Thymus (tissue), 11 donors: ENCODE measurements around the gene ACSM2B. TPM values are rescaled to one million over a fixed set of nuclear protein-coding genes. Genes with fewer than 3 reads are reported as not detected.
"Not testable (repeated sequence)": the region's sequence is repeated elsewhere in the genome, so short reads cannot be mapped to it uniquely, and the experiment has no call there.

Source experiments
- DNase-seq, 9 donors: peaks; one replicate each; pipeline ENCODE4 v3.0.0-alpha.2; 2013; ENCODE audit warnings: low spot score in 9 of 9, low read depth in 6 of 9, missing footprints in 1 of 9
- H3K27ac ChIP-seq, 2 donors: one replicate each; pipeline ENCODE4 v1.5.1; 2013; ENCODE audit warnings: control low read depth in 1 of 2, low read depth in 1 of 2, low read length in 1 of 2, mild to moderate bottlenecking in 1 of 2, moderate library complexity in 1 of 2
- H3K27me3 ChIP-seq, 2 donors: one replicate each; pipeline ENCODE4 v1.5.1; 2013; ENCODE audit warnings: low read length in 1 of 2; ENCODE audit not compliant: control insufficient read depth in 2 of 2, insufficient read depth in 1 of 2
- H3K36me3 ChIP-seq, 2 donors: one replicate each; pipeline ENCODE4 v1.5.1; 2013; ENCODE audit warnings: low read length in 1 of 2, mild to moderate bottlenecking in 1 of 2, moderate library complexity in 1 of 2; ENCODE audit not compliant: control insufficient read depth in 2 of 2, insufficient read depth in 2 of 2
- H3K4me1 ChIP-seq, 2 donors: one replicate each; pipeline ENCODE4 v1.5.1; 2013; ENCODE audit warnings: low read length in 2 of 2; ENCODE audit not compliant: control insufficient read depth in 2 of 2, insufficient read depth in 2 of 2
- H3K4me3 ChIP-seq, 2 donors: one replicate each; pipeline ENCODE4 v1.5.1; 2013; ENCODE audit warnings: low read length in 2 of 2, control low read depth in 1 of 2, mild to moderate bottlenecking in 1 of 2
- H3K9me3 ChIP-seq, 2 donors: one replicate each; pipeline ENCODE4 v1.5.1; 2013; ENCODE audit warnings: low read length in 1 of 2, mild to moderate bottlenecking in 1 of 2; ENCODE audit not compliant: control insufficient read depth in 2 of 2, insufficient read depth in 1 of 2
- WGBS: extraction: QIAGEN DNeasy Blood & Tissue Kit; methylation state at CpG from one replicate; pipeline ENCODE4 v1.1.7; 2013; 5-methylcytosine and 5-hydroxymethylcytosine counted together
- polyA plus RNA-seq: library from polyadenylated mRNA; stranded (reverse); fragments of 200-250 nt; gene quantifications from one replicate; pipeline ENCODE4 v1.2.3, GENCODE V29; 2013
- total RNA-seq: library from RNA; stranded (reverse); fragments of 120-200 nt; gene quantifications from one replicate; pipeline ENCODE4 v1.2.4, GENCODE V29; 2013
- donor health status: healthy.

ACSM2B gene
- total and polyA plus RNA-seq, 2 donors, result 0.23 TPM; not detected in 1

DNA sequence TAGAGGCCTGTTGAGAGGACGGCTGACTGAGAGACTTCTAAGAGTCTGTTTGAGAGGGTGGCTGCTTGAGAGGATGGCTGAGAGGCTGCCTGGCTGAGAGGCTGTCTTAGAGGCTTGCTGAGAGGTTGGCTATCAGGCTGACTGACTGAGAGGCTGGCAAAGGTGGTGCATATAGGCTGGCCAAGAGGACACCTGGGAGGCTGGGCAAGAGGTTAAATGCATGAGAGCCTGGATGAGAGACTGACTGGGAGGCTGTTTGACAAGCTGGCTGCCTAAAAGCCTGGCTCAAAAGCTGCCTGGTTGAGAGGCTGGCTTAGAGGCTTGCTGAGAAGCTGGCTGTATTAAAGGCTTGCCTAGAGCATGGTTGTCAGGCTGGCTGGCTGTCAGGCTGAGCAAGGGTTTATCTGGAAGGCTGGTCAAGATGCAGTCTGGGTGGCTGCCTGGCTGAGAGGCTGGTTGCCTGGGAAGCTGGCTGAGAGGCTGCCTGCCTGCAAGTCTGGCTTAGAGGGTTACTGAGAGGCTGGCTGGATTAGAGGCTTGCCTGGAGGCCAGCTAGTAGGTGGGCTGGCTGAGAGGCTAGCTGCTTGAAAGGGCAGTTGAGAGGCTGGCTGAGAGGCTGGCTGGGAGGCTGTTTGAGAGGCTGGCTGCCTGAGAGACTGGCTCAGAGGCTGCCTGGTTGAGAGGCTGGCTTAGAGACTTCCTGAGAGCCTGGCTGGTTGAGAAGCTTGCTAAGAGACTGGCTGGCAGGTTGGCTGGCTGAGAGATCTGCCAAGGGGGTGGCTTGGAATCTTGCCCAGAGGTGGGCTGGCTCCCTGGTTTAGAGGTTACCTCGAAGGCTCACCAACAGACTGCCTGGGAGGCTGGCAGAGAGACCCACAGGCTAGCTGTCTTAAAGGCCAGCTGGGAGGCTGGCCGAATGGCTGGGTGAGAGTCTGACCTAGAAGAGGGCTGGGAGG, 38.3 kb upstream of the ACSM2B start:
- no peak overlapping the region for H3K27ac ChIP-seq
- H3K4me1 ChIP-seq, result no peaks in the 10 kb centered on the region
- no peaks in the 10 kb centered on the region for H3K36me3 ChIP-seq
- no peak for DNase-seq
- no peaks in the 10 kb centered on the region for H3K27me3 ChIP-seq
- WGBS, result 61% methylated on average over 3 of the region's 3 CpGs
- H3K4me3 ChIP-seq, result no peak overlapping the region
- no peaks in the 10 kb centered on the region for H3K9me3 ChIP-seq

DNA sequence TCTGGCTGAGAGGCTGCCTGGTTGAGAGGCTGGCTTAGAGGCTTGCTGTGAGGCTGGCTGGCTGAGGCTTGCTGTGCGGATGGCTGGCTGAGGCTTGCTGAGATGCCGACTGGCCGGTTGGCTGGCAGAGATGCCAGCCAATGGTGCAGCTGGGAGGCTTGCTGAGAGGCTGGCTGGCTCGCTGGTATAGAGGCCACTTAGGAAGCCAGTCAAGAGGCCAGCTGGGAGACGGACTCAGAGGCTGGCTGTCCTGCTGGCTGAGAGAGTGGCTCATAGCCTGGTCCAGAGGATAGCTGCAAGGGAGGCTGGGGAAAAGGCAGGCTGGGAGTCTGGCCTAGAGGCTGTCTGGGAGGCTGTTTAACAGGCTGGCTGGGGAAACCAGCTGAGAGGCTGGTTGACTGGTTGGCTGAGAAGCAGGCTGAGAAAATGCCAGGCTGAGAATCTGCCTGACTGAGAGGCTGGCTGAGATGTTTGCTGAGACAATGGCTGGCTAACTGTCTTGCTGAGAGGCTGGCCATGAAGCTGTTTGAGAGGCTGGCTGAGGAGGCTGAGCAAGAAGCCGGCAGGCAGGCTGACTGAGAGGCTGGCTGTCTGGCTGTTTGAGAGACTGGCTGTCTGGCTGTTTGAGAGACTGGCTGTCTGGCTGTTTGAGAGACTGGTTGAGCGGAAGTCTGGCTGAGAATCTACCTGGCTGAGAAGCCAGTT, 37.5 kb upstream of the ACSM2B start:
- 95% methylated on average over 7 of the region's 7 CpGs for WGBS
- Histone ChIP-seq H3K36me3 (no peaks in the 10 kb centered on the region), H3K27me3 (no peaks in the 10 kb centered on the region), H3K4me1 (no peaks in the 10 kb centered on the region), H3K9me3 (no peaks in the 10 kb centered on the region), H3K27ac (no peak overlapping the region), H3K4me3 (no peak overlapping the region)
- DNase-seq, result no peak

DNA sequence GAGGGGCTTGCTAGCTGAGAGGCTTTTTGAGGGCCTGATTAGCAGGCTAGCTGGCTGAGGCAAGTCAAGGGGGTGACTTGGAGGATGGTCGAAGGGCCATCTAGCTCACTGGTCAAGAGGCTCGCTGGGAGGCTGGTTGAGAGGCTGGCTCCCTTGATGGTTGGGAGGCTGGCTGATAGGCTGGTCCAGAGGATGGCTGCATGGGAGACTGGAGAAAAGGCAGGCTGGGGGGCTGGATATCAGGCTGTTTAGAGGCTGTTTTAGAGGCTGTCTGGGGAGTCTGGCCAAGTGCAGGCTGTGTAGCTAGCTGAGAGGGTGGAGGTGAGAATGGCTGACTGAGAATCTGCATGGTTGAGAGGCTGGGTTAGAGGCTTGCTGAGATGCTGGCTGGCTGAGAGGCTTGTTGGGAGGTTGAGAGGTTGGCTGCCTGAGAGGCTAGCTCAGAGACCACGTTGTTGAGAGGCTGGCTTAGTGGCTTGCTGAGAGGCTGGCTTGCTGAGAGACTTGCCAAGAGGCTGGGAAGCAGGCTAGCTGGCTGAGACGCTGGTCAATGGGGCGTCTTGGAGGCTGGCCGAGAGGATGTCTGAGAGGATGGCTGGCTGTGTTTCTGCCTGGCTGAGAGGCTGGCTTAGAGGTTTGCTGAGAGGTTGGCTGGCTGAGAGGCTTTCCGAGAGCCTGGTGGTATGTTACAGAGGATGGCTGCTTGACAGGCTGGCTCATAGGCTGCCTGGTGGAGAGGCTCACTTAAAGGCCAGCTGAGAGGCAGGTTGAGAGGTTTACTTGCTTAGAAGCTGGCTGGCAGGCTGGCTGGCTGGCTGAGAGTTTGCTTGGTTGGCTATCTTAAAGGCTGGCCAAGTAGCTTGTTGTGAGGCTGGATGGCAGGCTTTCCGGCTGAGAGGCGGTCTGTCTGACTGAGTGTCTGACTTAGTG, 36.6 kb upstream of the ACSM2B start:
- no peak for DNase-seq
- Histone ChIP-seq H3K4me1 (no peaks in the 10 kb centered on the region), H3K27ac (no peak overlapping the region), H3K36me3 (no peaks in the 10 kb centered on the region), H3K27me3 (no peaks in the 10 kb centered on the region), H3K4me3 (no peak overlapping the region), H3K9me3 (no peaks in the 10 kb centered on the region)
- 88% methylated on average over 9 of the region's 9 CpGs for WGBS

DNA sequence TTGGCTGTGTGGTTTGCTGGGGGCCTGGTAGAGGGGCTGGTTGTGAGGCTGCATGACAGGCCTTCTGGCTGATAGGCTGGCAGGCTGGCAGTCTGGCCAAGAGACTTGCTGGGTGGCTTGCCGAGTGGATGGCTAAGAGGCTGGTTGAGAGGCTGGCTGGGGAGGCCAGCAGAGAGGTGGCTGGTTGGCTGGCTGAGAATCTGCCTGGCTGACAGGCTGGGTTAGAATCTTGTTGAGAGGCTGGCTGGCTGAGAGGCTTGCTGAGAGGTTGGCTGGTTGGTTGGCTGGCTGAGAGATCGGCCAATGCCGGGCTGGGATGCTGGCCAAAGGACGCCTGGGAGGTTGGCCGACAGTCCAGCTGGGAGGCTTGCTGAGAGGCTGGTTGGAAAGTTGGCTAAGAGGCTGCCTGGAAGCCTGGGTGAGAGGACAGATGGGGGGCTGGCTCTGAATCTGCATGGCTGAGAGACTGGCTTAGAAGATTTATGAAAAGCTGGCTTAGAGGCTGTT, 35.9 kb upstream of the ACSM2B start:
- no peak overlapping the region for H3K27ac ChIP-seq
- no peak for DNase-seq
- no peak overlapping the region for H3K4me3 ChIP-seq
- no peaks in the 10 kb centered on the region for H3K4me1 ChIP-seq
- 91% methylated on average over 5 of the region's 5 CpGs for WGBS
- H3K36me3 ChIP-seq, result no peaks in the 10 kb centered on the region
- no peaks in the 10 kb centered on the region for H3K9me3 ChIP-seq
- H3K27me3 ChIP-seq, result no peaks in the 10 kb centered on the region

DNA sequence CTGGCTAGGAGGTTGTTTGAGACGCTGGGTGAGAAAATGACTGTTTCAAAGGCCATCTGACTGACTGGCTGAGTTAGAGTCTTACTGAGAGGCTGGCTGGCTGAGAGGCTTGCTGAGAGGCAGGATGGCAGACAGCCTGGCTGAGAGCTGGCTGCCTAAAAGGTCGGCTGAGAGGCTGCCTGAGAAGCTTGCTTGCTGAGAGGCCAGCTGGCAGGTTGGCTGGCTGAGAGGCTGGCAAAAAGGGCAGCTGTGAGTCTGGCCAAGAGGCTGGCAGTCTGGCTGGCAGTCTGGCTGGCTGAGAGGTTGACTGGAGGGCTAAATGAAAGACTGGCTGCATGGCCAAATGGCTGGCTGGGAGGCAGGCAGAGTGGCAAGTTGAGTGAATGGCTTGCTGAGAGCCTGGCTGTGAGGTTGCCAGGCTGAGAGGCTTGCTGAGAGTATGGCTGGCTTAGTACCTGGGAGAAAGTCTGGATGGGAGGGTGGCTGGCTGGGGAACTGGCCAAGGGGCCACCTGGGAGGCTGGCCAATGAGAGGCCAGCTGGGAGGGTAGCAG, 35.3 kb upstream of the ACSM2B start:
- no peak for DNase-seq
- H3K9me3 ChIP-seq, result no peaks in the 10 kb centered on the region
- no peak overlapping the region for H3K4me3 ChIP-seq
- no peaks in the 10 kb centered on the region for H3K27me3 ChIP-seq
- no peak overlapping the region for H3K27ac ChIP-seq
- H3K36me3 ChIP-seq, result no peaks in the 10 kb centered on the region
- 68% methylated on average over 2 of the region's 2 CpGs for WGBS
- no peaks in the 10 kb centered on the region for H3K4me1 ChIP-seq

DNA sequence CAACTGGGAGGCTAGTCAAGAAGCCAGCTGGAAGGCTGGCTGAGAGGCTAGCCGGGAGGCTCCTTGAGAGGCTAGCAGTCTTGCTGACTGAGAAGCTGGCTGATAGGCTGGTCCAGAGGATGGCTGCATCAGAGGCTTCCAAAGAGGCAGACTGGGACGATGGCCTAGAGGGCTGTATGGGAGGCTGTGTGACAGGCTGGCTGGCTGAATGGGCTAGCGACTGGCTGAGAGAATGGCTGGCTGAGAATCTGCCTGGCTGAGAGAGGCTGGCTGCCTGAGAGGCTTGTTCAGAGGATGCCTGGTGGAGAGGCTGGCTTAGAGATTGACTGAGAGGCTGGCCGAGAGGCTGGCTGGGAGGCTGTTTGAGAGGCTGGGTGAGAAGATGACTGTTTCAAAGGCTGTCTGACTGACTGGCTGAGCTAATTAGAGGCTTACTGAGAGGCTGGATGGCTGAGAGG, 34.8 kb upstream of the ACSM2B start:
- no peaks in the 10 kb centered on the region for H3K36me3 ChIP-seq
- WGBS, result 87% methylated on average over 4 of the region's 4 CpGs
- H3K27ac ChIP-seq, result no peak overlapping the region
- no peak overlapping the region for H3K4me3 ChIP-seq
- no peaks in the 10 kb centered on the region for H3K4me1 ChIP-seq
- no peak for DNase-seq
- no peaks in the 10 kb centered on the region for H3K27me3 ChIP-seq
- no peaks in the 10 kb centered on the region for H3K9me3 ChIP-seq

DNA sequence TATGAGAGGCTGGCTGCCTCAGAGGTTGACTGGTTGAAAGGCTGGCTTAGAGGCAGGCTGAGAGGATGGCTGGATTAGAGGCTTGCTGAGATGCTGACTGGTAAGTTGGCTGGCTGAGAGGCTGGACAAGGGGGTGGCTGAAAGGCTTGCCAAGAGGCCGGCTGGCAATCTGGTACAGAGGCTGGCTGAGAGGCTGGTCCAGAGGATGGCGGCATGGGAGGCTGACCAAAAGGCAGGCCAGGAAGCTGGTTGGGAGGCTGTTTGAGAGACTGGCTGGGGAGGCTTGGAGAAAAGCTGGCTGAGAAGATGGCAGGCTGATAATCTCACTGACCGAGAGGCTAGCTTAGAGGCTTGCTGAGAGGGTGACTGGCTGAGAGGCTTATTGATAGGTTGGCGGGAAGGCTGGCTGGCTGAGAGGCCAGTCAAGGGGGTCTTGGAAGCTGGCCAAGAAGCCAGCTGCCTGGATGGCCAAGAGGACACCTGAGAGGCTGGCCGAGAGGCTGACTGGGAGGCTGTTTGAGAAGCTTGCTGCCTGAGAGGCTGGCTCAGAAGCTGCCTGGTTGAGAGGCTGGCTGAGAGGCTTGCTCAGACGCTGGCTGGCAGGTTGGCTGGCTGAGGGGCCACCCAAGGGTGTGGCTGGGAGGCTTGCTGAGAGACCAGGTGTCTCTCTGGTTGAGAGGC, 34.2 kb upstream of the ACSM2B start:
- H3K27ac ChIP-seq, result no peak overlapping the region
- no peaks in the 10 kb centered on the region for H3K27me3 ChIP-seq
- no peak for DNase-seq
- no peaks in the 10 kb centered on the region for H3K4me1 ChIP-seq
- 87% methylated on average over 6 of the region's 6 CpGs for WGBS
- H3K9me3 ChIP-seq, result no peaks in the 10 kb centered on the region
- no peak overlapping the region for H3K4me3 ChIP-seq
- no peaks in the 10 kb centered on the region for H3K36me3 ChIP-seq

DNA sequence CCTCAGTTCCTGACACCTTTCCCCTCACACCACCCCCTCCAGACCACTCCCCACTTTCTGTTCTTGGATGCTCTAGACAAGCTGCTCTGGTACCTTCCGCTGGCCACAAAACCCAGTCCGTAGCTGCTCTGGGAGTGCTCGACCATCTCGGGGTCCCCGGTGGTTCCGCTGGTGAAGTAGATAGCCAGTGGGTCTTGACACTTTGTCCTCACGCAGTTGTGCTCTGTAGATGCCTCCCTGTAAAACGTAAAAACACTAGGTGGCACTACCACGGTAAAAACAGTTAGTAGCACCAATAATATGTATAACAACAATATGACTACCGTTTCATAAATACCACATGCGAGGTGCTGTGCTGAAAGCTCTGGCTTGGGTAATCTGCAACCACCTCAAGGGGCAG, 26.0 kb upstream of the ACSM2B start:
- not testable (repeated sequence) for H3K4me1 ChIP-seq, H3K27me3 ChIP-seq, H3K36me3 ChIP-seq, H3K27ac ChIP-seq, H3K9me3 ChIP-seq, DNase-seq, H3K4me3 ChIP-seq
- 48% methylated on average over 11 of the region's 11 CpGs for WGBS
